DND-41 (cell line): ENCODE data around the gene XRCC5.

Experiments used
- ATAC-seq: fragments of 200-7000 bp; cut with Tn5 transposase; 3 replicates; pipeline ENCODE4 v1.9.1; 2021; ENCODE audit warnings: low read depth; ENCODE audit not compliant: insufficient read depth
- DNase-seq: peaks from one replicate; pipeline ENCODE4 v3.0.0-alpha.2; 2020
- H2AFZ ChIP-seq: 2 replicates; pipeline ENCODE4 v1.6.0; 2012; ENCODE audit warnings: low read depth, low read length
- H3K27ac ChIP-seq: 2 replicates; pipeline ENCODE4 v1.5.1; 2012; ENCODE audit warnings: low read length, inconsistent platforms
- H3K27me3 ChIP-seq: fragments of 200-600 bp; sonication (generic); 2 replicates; pipeline ENCODE4 v1.6.0; 2012; ENCODE audit warnings: low read length, mild to moderate bottlenecking, inconsistent platforms; ENCODE audit not compliant: insufficient read depth, poor library complexity
- H3K36me3 ChIP-seq: 2 replicates; pipeline ENCODE4 v1.5.1; 2012; ENCODE audit warnings: low read length, inconsistent platforms; ENCODE audit not compliant: insufficient read depth
- H3K4me1 ChIP-seq: 2 replicates; pipeline ENCODE4 v1.5.1; 2012; ENCODE audit warnings: mild to moderate bottlenecking, low read length; ENCODE audit not compliant: insufficient read depth
- H3K4me2 ChIP-seq: 2 replicates; pipeline ENCODE4 v1.6.0; 2012; ENCODE audit warnings: mild to moderate bottlenecking, moderate library complexity, low read length, inconsistent platforms; ENCODE audit not compliant: insufficient read depth
- H3K4me3 ChIP-seq, 2 experiments: fragments of 200-600 bp in 1 of 2; shearing (Covaris generic) in 1 of 2; 2 replicates each; pipeline ENCODE4 v1.5.1; 2012 to 2016; ENCODE audit warnings: inconsistent platforms in 2 of 2, low read length in 2 of 2, mild to moderate bottlenecking in 2 of 2, low read depth in 1 of 2, moderate library complexity in 1 of 2
- H3K79me2 ChIP-seq: 2 replicates; pipeline ENCODE4 v1.6.0; 2012; ENCODE audit warnings: low read length, inconsistent platforms; ENCODE audit not compliant: insufficient read depth
- H3K9ac ChIP-seq: 2 replicates; pipeline ENCODE4 v1.6.0; 2012; ENCODE audit warnings: low read depth, mild to moderate bottlenecking, inconsistent platforms, low read length, moderate library complexity
- H3K9me3 ChIP-seq: 2 replicates; pipeline ENCODE4 v1.5.1; 2012; ENCODE audit warnings: low read length, moderate library complexity, mild to moderate bottlenecking, inconsistent platforms; ENCODE audit not compliant: insufficient read depth, severe bottlenecking
- H4K20me1 ChIP-seq: 2 replicates; pipeline ENCODE4 v1.6.0; 2012; ENCODE audit warnings: low read length; ENCODE audit not compliant: insufficient read depth
- EZH2 ChIP-seq: IDR thresholded peaks from 3 replicates; pipeline ENCODE4 v1.6.1; 2012; ENCODE audit warnings: borderline replicate concordance, low read depth, mild to moderate bottlenecking, moderate library complexity, low read length, inconsistent platforms; ENCODE audit not compliant: severe bottlenecking
- TF ChIP-seq, protein P1 (sequence below): IDR thresholded peaks from 2 replicates; pipeline ENCODE4 v1.5.1; 2012; ENCODE audit warnings: borderline replicate concordance, low read length, moderate library complexity, mild to moderate bottlenecking; ENCODE audit not compliant: poor library complexity, severe bottlenecking; ENCODE audit errors: extremely low read depth

The XRCC5 gene

DNA sequence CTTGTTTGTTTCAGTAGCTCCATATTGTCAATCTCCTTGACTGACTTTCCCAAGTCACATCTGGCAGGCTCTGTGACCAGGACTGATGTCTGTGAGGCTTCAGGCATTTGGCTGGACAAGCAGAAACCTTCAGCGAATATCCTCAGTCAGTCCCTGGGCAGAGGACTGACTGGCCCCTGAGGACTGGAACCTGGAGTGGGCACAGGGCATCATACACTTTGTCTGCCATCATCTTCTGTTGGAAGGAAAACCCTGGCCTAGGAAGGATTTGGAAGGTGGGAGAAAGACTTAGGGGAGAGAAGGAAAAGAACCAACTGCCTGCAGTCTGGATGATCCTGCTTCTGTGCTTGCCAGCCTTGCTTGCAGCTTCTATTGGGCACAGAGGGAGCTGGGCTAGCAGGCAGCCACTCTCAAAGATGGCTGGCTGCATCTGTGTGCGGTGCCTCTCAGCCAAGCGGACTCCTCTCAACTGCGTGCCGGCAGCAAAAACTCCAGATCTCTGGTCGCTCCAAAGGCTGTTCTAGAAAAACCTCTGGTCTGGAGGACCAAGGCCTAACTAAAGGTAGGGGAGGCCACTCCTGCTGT lies 136.3 kb downstream of the XRCC5 start:
- DNase-seq (no peak), ATAC-seq (no peak)
- H2AFZ ChIP-seq = no peak overlapping the region
- no peak overlapping the region for H3K27ac ChIP-seq
- no peaks in the 10 kb centered on the region for H3K27me3 ChIP-seq
- no peaks in the 10 kb centered on the region for H3K9me3 ChIP-seq
- H3K4me3 ChIP-seq = no peak overlapping the region
- H3K9ac ChIP-seq = no peak overlapping the region
- TF ChIP-seq, protein P1, sequence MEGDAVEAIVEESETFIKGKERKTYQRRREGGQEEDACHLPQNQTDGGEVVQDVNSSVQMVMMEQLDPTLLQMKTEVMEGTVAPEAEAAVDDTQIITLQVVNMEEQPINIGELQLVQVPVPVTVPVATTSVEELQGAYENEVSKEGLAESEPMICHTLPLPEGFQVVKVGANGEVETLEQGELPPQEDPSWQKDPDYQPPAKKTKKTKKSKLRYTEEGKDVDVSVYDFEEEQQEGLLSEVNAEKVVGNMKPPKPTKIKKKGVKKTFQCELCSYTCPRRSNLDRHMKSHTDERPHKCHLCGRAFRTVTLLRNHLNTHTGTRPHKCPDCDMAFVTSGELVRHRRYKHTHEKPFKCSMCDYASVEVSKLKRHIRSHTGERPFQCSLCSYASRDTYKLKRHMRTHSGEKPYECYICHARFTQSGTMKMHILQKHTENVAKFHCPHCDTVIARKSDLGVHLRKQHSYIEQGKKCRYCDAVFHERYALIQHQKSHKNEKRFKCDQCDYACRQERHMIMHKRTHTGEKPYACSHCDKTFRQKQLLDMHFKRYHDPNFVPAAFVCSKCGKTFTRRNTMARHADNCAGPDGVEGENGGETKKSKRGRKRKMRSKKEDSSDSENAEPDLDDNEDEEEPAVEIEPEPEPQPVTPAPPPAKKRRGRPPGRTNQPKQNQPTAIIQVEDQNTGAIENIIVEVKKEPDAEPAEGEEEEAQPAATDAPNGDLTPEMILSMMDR = no peak
- TF ChIP-seq EZH2 = no peak
- no peaks in the 10 kb centered on the region for H3K4me1 ChIP-seq
- no peaks in the 10 kb centered on the region for H3K79me2 ChIP-seq
- H3K36me3 ChIP-seq = no peaks in the 10 kb centered on the region
- no peaks in the 10 kb centered on the region for H4K20me1 ChIP-seq
- H3K4me2 ChIP-seq = no peak overlapping the region

- no peaks in the 10 kb centered on the region for H3K4me1 ChIP-seq
- no peak overlapping the region for H3K4me2 ChIP-seq
- no peaks in the 10 kb centered on the region for H4K20me1 ChIP-seq
- DNase-seq (no peak), ATAC-seq (no peak)
- H3K27ac ChIP-seq = no peak overlapping the region
- no peaks in the 10 kb centered on the region for H3K79me2 ChIP-seq
- H3K9me3 ChIP-seq = no peaks in the 10 kb centered on the region
- TF ChIP-seq EZH2 = no peak
- TF ChIP-seq, protein P1 = no peak
- H3K9ac ChIP-seq = no peak overlapping the region
- H3K4me3 ChIP-seq = no peak overlapping the region
- H3K27me3 ChIP-seq = no peaks in the 10 kb centered on the region
- no peaks in the 10 kb centered on the region for H3K36me3 ChIP-seq
- no peak overlapping the region for H2AFZ ChIP-seq
Measured at GRCh38 chr2:216246766-216247165, 137.6 kb downstream of the XRCC5 start.
